ENCODE results near the gene SLBP. TPM values are rescaled to one million over a fixed set of nuclear protein-coding genes. Genes with fewer than 3 reads are reported as not detected.

SLBP gene
- polyA plus RNA-seq, 3 donors, result 39.6 to 63.7 (median 59.1) TPM

DNA sequence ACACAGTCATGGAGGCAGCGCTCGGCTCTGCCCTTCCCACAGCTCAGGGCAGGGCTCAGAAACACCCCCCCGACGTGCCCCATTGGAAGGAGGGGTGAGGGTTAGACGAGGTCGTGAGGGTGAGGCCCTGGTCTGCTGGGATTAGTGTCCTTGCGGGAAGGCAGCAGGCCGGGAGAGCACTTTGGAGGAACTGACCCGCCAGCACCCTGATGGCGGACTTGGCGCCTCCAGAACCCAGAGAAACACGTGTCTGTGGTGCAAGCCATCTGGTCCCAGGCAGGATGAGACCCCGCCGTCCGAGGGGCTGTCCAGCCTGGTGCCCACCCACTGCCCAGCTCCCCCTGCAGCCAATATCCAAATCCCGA lies 35.5 kb upstream of the SLBP start:
- H3K27me3 ChIP-seq (ENCODE audit: control insufficient read depth in 2 of 2, insufficient read depth in 2 of 2, low read length in 2 of 2), result peaks cover 0 to 6% of the 10 kb centered on the region in 2 donors
- H3K4me3 Mint-ChIP-seq, result no peak overlapping the region
- H3K27ac ChIP-seq (ENCODE audit: low read depth in 1 of 2, low read length in 2 of 2), result no peak overlapping the region
- H2AFZ ChIP-seq (ENCODE audit: insufficient read depth, low read depth, low read length, poor library complexity, severe bottlenecking), result no peak overlapping the region
- H3K36me3 Mint-ChIP-seq, result peaks cover 25 to 32% of the 10 kb centered on the region in 2 donors
- no peaks in the 10 kb centered on the region for H3K79me2 ChIP-seq (ENCODE audit: insufficient read depth, low read length)
- H3K36me3 ChIP-seq (replicated peaks in 1 of 2; ENCODE audit: control insufficient read depth in 1 of 2, insufficient read depth in 2 of 2, low read length in 2 of 2), result peaks cover 22 to 32% of the 10 kb centered on the region in 2 donors
- H3K9me3 ChIP-seq (replicated peaks in 1 of 2; ENCODE audit: control insufficient read depth in 1 of 2, insufficient read depth in 1 of 2, low read length in 2 of 2), result no peaks in the 10 kb centered on the region
- no peak overlapping the region for H3K27ac Mint-ChIP-seq
- H3K4me3 ChIP-seq (replicated peaks in 1 of 3; ENCODE audit: low read depth in 2 of 3, low read length in 3 of 3), result no peak overlapping the region
- H3K4me1 ChIP-seq (ENCODE audit: control insufficient read depth in 1 of 2, insufficient read depth in 2 of 2, low read length in 2 of 2), result peaks cover 13 to 15% of the 10 kb centered on the region in 2 donors
- H3K9me3 Mint-ChIP-seq, result peaks cover 0 to 4% (median 0%) of the 10 kb centered on the region in 7 donors
- H3K4me1 Mint-ChIP-seq, result peaks cover 3% of the 10 kb centered on the region
- DNase-seq, result no peak
- H3K4me2 ChIP-seq (replicated peaks; ENCODE audit: extremely low read depth, low read length, poor library complexity, severe bottlenecking), result no peak overlapping the region
- 81% methylated on average over 14 of the region's 16 CpGs for whole genome bisulfite sequencing (ENCODE audit: insufficient coverage)
- H3K27me3 Mint-ChIP-seq (ENCODE audit: low read depth in 3 of 3), result peaks cover 1 to 6% (median 1%) of the 10 kb centered on the region in 3 donors
- H3K9ac ChIP-seq (ENCODE audit: insufficient read depth, low read length, poor library complexity, severe bottlenecking), result no peak overlapping the region
- TF ChIP-seq, protein P1, sequence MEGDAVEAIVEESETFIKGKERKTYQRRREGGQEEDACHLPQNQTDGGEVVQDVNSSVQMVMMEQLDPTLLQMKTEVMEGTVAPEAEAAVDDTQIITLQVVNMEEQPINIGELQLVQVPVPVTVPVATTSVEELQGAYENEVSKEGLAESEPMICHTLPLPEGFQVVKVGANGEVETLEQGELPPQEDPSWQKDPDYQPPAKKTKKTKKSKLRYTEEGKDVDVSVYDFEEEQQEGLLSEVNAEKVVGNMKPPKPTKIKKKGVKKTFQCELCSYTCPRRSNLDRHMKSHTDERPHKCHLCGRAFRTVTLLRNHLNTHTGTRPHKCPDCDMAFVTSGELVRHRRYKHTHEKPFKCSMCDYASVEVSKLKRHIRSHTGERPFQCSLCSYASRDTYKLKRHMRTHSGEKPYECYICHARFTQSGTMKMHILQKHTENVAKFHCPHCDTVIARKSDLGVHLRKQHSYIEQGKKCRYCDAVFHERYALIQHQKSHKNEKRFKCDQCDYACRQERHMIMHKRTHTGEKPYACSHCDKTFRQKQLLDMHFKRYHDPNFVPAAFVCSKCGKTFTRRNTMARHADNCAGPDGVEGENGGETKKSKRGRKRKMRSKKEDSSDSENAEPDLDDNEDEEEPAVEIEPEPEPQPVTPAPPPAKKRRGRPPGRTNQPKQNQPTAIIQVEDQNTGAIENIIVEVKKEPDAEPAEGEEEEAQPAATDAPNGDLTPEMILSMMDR (IDR thresholded peaks at IDR 0.05), result no peak
- H4K20me1 ChIP-seq (ENCODE audit: insufficient read depth, low read length), result peaks cover 10% of the 10 kb centered on the region
- intact Hi-C loops (cut with micrococcal nuclease), result loop anchor here (2.0 to 5.0 kb wide), 2 partner anchors 150 to 151 kb away; no protein-coding TSS in a partner anchor

DNA sequence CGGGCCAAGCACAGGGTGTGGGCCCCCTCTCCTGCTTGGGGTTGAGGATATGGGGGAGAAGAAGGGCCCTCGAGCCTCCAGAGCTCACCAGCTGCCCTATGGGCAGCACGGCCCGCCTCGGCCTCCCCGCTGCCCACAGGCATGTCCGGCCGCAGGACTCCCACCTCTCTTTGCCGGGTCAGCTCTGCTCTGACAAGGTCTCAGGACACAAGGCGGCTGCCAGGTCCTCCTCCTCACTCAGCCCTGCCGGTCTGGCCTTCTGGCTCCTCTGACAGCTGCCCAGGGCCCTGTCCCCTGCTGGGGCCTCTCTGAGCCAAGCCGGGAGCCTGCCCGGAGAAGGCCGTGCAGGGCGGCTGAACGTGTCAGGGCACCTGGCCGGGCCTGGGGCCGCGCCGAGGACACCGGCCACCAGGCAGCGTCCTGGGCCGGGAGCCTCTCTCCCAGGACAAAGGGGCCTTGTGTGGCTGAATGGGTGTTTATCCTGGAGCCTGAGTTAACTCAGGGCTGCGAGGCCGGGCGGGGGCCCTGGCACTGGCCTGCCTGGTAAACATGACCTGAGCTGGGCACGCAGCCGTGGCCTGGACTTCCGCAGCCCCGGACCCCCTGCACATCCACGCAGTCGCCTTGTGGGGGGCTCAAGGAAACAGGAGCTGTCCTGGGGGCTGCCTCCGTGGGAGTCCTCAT lies 34.9 kb upstream of the SLBP start:
- intact Hi-C loops (cut with micrococcal nuclease), result loop anchor here (2.0 to 5.0 kb wide), 2 partner anchors 150 to 152 kb away; no protein-coding TSS in a partner anchor
- no peak overlapping the region for H2AFZ ChIP-seq (ENCODE audit: insufficient read depth, low read depth, low read length, poor library complexity, severe bottlenecking)
- peak overlapping the region in 2 of 7 donors; percentile 18 to 41 for H3K27ac Mint-ChIP-seq
- TF ChIP-seq, protein P1 (IDR thresholded peaks at IDR 0.05), result no peak
- H3K9ac ChIP-seq (ENCODE audit: insufficient read depth, low read length, poor library complexity, severe bottlenecking), result no peak overlapping the region
- H3K4me1 ChIP-seq (ENCODE audit: control insufficient read depth in 1 of 2, insufficient read depth in 2 of 2, low read length in 2 of 2), result peaks cover 8 to 10% of the 10 kb centered on the region in 2 donors
- H3K79me2 ChIP-seq (ENCODE audit: insufficient read depth, low read length), result no peaks in the 10 kb centered on the region
- 89% methylated on average over 30 of the region's 33 CpGs for WGBS (ENCODE audit: insufficient coverage)
- peaks cover 10% of the 10 kb centered on the region for H4K20me1 ChIP-seq (ENCODE audit: insufficient read depth, low read length)
- peaks cover 30 to 37% of the 10 kb centered on the region in 2 donors for H3K36me3 Mint-ChIP-seq
- H3K9me3 Mint-ChIP-seq, result peaks cover 0 to 4% (median 0%) of the 10 kb centered on the region in 7 donors
- H3K27me3 ChIP-seq (ENCODE audit: control insufficient read depth in 2 of 2, insufficient read depth in 2 of 2, low read length in 2 of 2), result peaks cover 0 to 6% of the 10 kb centered on the region in 2 donors
- H3K9me3 ChIP-seq (replicated peaks in 1 of 2; ENCODE audit: control insufficient read depth in 1 of 2, insufficient read depth in 1 of 2, low read length in 2 of 2), result no peaks in the 10 kb centered on the region
- H3K4me3 Mint-ChIP-seq, result no peak overlapping the region
- no peak overlapping the region for H3K4me3 ChIP-seq (replicated peaks in 1 of 3; ENCODE audit: low read depth in 2 of 3, low read length in 3 of 3)
- H3K4me1 Mint-ChIP-seq, result peaks cover under 1% of the 10 kb centered on the region
- H3K4me2 ChIP-seq (replicated peaks; ENCODE audit: extremely low read depth, low read length, poor library complexity, severe bottlenecking), result no peak overlapping the region
- H3K27ac ChIP-seq (ENCODE audit: low read depth in 1 of 2, low read length in 2 of 2), result no peak overlapping the region
- peaks cover 1 to 6% (median 1%) of the 10 kb centered on the region in 3 donors for H3K27me3 Mint-ChIP-seq (ENCODE audit: low read depth in 3 of 3)
- peaks cover 27 to 37% of the 10 kb centered on the region in 2 donors for H3K36me3 ChIP-seq (replicated peaks in 1 of 2; ENCODE audit: control insufficient read depth in 1 of 2, insufficient read depth in 2 of 2, low read length in 2 of 2)
- no peak for DNase-seq
